ENCODE results near the gene TSPAN13. TPM values are rescaled to one million over a fixed set of nuclear protein-coding genes. Genes with fewer than 3 reads are reported as not detected.

The TSPAN13 gene
- total and polyA plus RNA-seq, 2 of the 8 experiments (the other 6 are each of a cell fraction or from before 2014, with no cell fraction given) = 15.3 to 28.1 TPM

DNA sequence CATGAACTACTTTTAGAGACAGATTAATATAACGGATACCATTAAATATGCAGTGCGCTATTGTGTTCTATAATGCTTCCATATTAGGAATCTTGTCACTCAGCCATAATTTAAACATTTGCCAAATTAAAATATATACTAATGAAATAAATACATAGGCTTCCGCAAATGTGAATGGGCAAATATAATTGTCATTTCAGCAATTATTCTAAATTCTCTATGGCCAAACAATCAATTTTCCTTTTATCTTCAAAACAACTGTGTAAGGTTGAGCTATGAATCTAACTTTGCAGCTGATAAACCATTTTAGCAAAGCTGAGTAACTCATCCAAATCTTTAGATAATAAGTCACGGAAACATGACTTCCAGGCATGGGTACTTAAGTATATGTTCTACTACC, 20.7 kb upstream of the TSPAN13 start:
- Histone ChIP-seq H3K4me3 (ENCODE audit: extremely low read depth in 1 of 4, insufficient read depth in 2 of 4, low read depth in 3 of 4, low read length in 4 of 4) (no peak overlapping the region), H3K4me1 (replicated peaks in 1 of 4; ENCODE audit: control insufficient read depth in 3 of 4, insufficient read depth in 4 of 4, low read length in 3 of 4) (peaks cover 0 to 6% (median 0%) of the 10 kb centered on the region in 4 experiments; a peak in 2 of 7 replicates), H2AK5ac (ENCODE audit: low read depth, low read length) (no peak overlapping the region), H3K18ac (ENCODE audit: extremely low read depth, low read length) (no peak overlapping the region), H3K23me2 (ENCODE audit: low read depth, low read length) (no peaks in the 10 kb centered on the region; the same call in 1 of the 2 replicates), H3K56ac (replicated peaks; ENCODE audit: insufficient read length, low read depth, low read length) (no peak overlapping the region), H2BK120ac (replicated peaks; ENCODE audit: low read depth, low read length) (no peak overlapping the region), H4K20me1 (replicated peaks in 1 of 2; ENCODE audit: control insufficient read depth in 1 of 2, insufficient read depth in 2 of 2, low read length in 2 of 2) (no peaks in the 10 kb centered on the region), H3K79me1 (ENCODE audit: low read depth, low read length) (no peaks in the 10 kb centered on the region), H3K23ac (ENCODE audit: insufficient read length) (no peak overlapping the region), H3K14ac (ENCODE audit: insufficient read length) (no peak overlapping the region), H3K27me3 (replicated peaks in 1 of 4; ENCODE audit: control insufficient read depth in 3 of 4, extremely low read depth in 1 of 4, insufficient read depth in 3 of 4, low read length in 3 of 4) (no peaks in the 10 kb centered on the region), H3K9me3 (ENCODE audit: insufficient read depth in 2 of 2, low read depth in 1 of 2, low read length in 1 of 2) (no peaks in the 10 kb centered on the region), H2BK15ac (ENCODE audit: low read length) (no peak overlapping the region), H2BK5ac (ENCODE audit: low read depth, low read length) (no peak overlapping the region), H3K27ac (ENCODE audit: low read depth, low read length) (no peak overlapping the region), H4K8ac (ENCODE audit: extremely low read depth, insufficient read depth, low read length) (no peak overlapping the region), H3K79me2 (ENCODE audit: control insufficient read depth in 1 of 2, insufficient read depth in 2 of 2, low read length in 2 of 2) (no peaks in the 10 kb centered on the region), H3K4me2 (ENCODE audit: insufficient read depth in 1 of 2, low read depth in 2 of 2, low read length in 2 of 2) (no peak overlapping the region), H3K4ac (replicated peaks; ENCODE audit: insufficient read length, low read depth, low read length) (no peak overlapping the region), H2BK12ac (ENCODE audit: low read depth, low read length) (no peak overlapping the region), H4K5ac (ENCODE audit: insufficient read length, low read depth, low read length) (no peak overlapping the region), H2BK20ac (ENCODE audit: low read length) (no peak overlapping the region), H4K91ac (replicated peaks; ENCODE audit: insufficient read length, low read length) (no peak overlapping the region), H3K36me3 (ENCODE audit: control insufficient read depth in 2 of 4, insufficient read depth in 4 of 4, low read length in 3 of 4) (no peaks in the 10 kb centered on the region), H3K9ac (replicated peaks in 1 of 4; ENCODE audit: extremely low read depth in 1 of 4, low read depth in 3 of 4, low read length in 3 of 4) (no peak overlapping the region), H2AFZ (ENCODE audit: low read length) (no peak overlapping the region)
- WGBS, 2 experiments (ENCODE audit: extremely low coverage in 1 of 2, insufficient coverage in 1 of 2, insufficient read length in 1 of 2, insufficient replicate concordance in 2 of 2, low coverage in 1 of 2, low lambda C conversion rate in 2 of 2, missing lambda C conversion rate in 1 of 2) = 95% methylated on average over 4 of the region's 4 CpGs; no CpG with 5 or more reads in 1 of the 2 experiments
- TF ChIP-seq EP300 (IDR thresholded peaks at IDR 0.05; ENCODE audit: borderline replicate concordance in 1 of 2, low read depth in 2 of 2, low read length in 2 of 2) = no peak
- TF ChIP-seq GTF2F1 (IDR thresholded peaks at IDR 0.05; ENCODE audit: borderline replicate concordance, low read depth, low read length) = no peak
- ChIA-PET POLR2A (ENCODE audit: partially characterized antibody) (no interaction called here), CTCF (ENCODE audit: partially characterized antibody) (no interaction called here)
- DNase-seq (ENCODE audit: low read depth in 1 of 2, low spot score in 2 of 2) (no peak), FAIRE-seq (no peak)
